GM12892 (cell line): Measurements from ENCODE around the gene ICE1.

Source experiments
- POLR2A ChIP-seq: IDR thresholded peaks from 2 replicates; pipeline ENCODE4 v1.6.1; 2011; ENCODE audit warnings: low read depth, low read length, control low read depth
- POLR2AphosphoS5 ChIP-seq: IDR thresholded peaks from 2 replicates; pipeline ENCODE4 v1.6.1; 2011; ENCODE audit warnings: low read depth, low read length, control low read depth
- TAF1 ChIP-seq: IDR thresholded peaks from 2 replicates; pipeline ENCODE4 v1.6.1; 2011; ENCODE audit warnings: low read depth, mild to moderate bottlenecking, control low read depth, low read length, borderline replicate concordance

DNA sequence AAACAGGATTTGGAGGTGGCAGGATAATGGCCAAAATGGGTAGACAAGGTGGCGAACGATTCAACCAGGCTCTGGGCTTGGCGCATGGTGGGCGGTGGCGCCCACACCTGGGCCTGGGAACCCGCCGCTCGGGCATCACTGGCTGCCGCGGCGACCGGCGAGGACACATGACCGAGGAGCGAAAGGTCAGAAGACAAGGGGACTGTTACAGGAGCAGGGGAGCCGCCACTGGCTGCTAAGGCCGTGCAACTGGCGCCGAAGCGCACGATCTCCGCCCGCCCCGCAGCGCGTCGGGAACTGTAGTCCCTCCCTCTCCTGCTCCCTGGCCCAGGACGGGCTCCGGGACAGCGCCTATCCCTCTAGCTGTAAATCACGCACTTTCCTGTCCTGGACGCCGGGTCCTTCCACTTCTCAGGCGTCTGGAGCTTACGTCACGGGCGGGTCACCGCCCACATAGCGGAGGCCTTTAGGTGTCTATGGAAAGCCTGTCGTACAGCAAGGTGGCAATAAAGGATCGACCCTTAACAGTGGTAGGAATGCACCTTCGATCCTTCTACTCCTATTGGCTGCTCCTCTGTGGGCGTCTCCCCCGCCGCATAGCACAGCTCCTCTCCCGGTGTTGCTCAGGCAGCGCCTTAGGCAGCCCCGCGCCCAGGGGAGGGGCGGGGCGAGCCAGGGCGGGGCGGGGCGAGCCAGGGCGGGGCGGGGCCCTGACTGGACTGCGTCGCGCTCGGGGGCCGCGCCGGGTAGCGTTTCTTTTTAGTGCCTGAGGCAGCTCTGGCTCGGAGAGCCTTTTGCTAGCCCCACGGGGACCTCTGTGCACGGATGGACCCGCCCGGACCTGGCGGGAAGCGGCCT is at the start of gene ICE1:
- TF ChIP-seq TAF1 (peak; percentile 57), POLR2A (peak; percentile 85), POLR2AphosphoS5 (peak; percentile 82; the same call in 1 of the 2 replicates)
